Kidney epithelial cell (primary cell): ENCODE measurements around the gene SRGAP1. TPM values are rescaled to one million over a fixed set of nuclear protein-coding genes. Genes with fewer than 3 reads are reported as not detected.
A peak's percentile ranks its signal among the peaks of the same experiment; 100 is the strongest.

ENCODE experiments used
- DNase-seq: peaks from one replicate; pipeline ENCODE4 v3.0.0-alpha.2; 2010; ENCODE audit warnings: low read depth
- H3K27me3 ChIP-seq: 2 replicates; pipeline ENCODE4 v1.6.0; 2011; ENCODE audit warnings: low read length; ENCODE audit not compliant: control insufficient read depth, insufficient read depth
- H3K36me3 ChIP-seq: 2 replicates; pipeline ENCODE4 v1.5.1; 2011; ENCODE audit warnings: low read length; ENCODE audit not compliant: control insufficient read depth, insufficient read depth
- H3K4me3 ChIP-seq: 2 replicates; pipeline ENCODE4 v1.5.1; 2011; ENCODE audit warnings: low read depth, mild to moderate bottlenecking, control low read depth, low read length
- CTCF ChIP-seq: IDR thresholded peaks from 2 replicates; pipeline ENCODE4 v1.5.1; 2011; ENCODE audit warnings: mild to moderate bottlenecking, moderate library complexity, low read length, control low read depth, inconsistent platforms; ENCODE audit not compliant: insufficient read depth, poor library complexity, severe bottlenecking
- total RNA-seq: library from RNA; depleted of rRNA; stranded (reverse); fragments of >200 nt; gene quantifications from 2 replicates; pipeline ENCODE4 v1.2.3, GENCODE V29; 2015

The SRGAP1 gene
- total RNA-seq, 1 donor from 2014 or later, result 28.9 TPM

- Histone ChIP-seq H3K36me3 (no peaks in the 10 kb centered on the region), H3K27me3 (no peaks in the 10 kb centered on the region), H3K4me3 (peak overlapping the region; percentile 98)
- DNase-seq, result no peak
- TF ChIP-seq CTCF, result no peak
Observed at GRCh38 chr12:63846238-63846967, 1.9 kb downstream of the SRGAP1 start.

GRCh38 chr12:63848450-63848849 lies 4.0 kb downstream of the SRGAP1 start:
- DNase-seq, result no peak
- no peaks in the 10 kb centered on the region for H3K36me3 ChIP-seq
- H3K27me3 ChIP-seq, result no peaks in the 10 kb centered on the region
- TF ChIP-seq CTCF, result no peak
- H3K4me3 ChIP-seq, result no peak overlapping the region

- no peak for DNase-seq
- no peaks in the 10 kb centered on the region for H3K27me3 ChIP-seq
- no peaks in the 10 kb centered on the region for H3K36me3 ChIP-seq
- no peak overlapping the region for H3K4me3 ChIP-seq
- no peak for TF ChIP-seq CTCF
Observed at GRCh38 chr12:63849106-63849620, 4.7 kb downstream of the SRGAP1 start.

- Histone ChIP-seq H3K4me3 (no peak overlapping the region), H3K36me3 (no peaks in the 10 kb centered on the region), H3K27me3 (no peaks in the 10 kb centered on the region)
- TF ChIP-seq CTCF, result no peak
- no peak for DNase-seq
Observed at GRCh38 chr12:63849641-63850040, 5.1 kb downstream of the SRGAP1 start.

- no peaks in the 10 kb centered on the region for H3K27me3 ChIP-seq
- no peak for DNase-seq
- TF ChIP-seq CTCF, result no peak
Observed at GRCh38 chr12:63853978-63854377, 9.5 kb downstream of the SRGAP1 start.

GRCh38 chr12:63855299-63855698 lies 10.8 kb downstream of the SRGAP1 start:
- DNase-seq, result no peak
- Histone ChIP-seq H3K27me3 (no peaks in the 10 kb centered on the region), H3K36me3 (no peaks in the 10 kb centered on the region), H3K4me3 (no peak overlapping the region)
- TF ChIP-seq CTCF, result no peak

More at GRCh38 chr12:63853978-63854377, 9.5 kb downstream of the SRGAP1 start:
- Histone ChIP-seq H3K36me3 (no peaks in the 10 kb centered on the region), H3K4me3 (no peak overlapping the region)
